SK-N-SH (cell line): Measurements from ENCODE around the gene TOLLIP. TPM values are rescaled to one million over a fixed set of nuclear protein-coding genes. Genes with fewer than 3 reads are reported as not detected.
A peak's percentile ranks its signal among the peaks of the same experiment; 100 is the strongest.

Experiments
- CTCF ChIA-PET: fragments of 300-600, 350-600 bp; formaldehyde crosslinking; extraction: SDS; loops from one replicate; lab custom pipeline; 2021; lab: Yijun Ruan, JAX
- POLR2A ChIA-PET: fragments of 350-600 bp; sonication (Branson Sonifier 250); formaldehyde crosslinking; extraction: SDS; loops from one replicate; lab custom pipeline; 2020; ENCODE audit warnings: antibody characterized with exemption, inconsistent platforms; lab: Yijun Ruan, JAX
- DNase-seq: peaks from one replicate; pipeline ENCODE4 v3.0.0; 2012
- H2AFZ ChIP-seq: fragments of 200-600 bp; sonication (generic); 2 replicates; pipeline ENCODE4 v1.8.1; 2016; ENCODE audit warnings: antibody characterized with exemption, mild to moderate bottlenecking, low read depth
- H3F3A ChIP-seq: fragments of 200-600 bp; sonication (generic); replicated peaks from 2 replicates; pipeline ENCODE3; 2016; ENCODE audit warnings: antibody characterized with exemption, mild to moderate bottlenecking; ENCODE audit not compliant: insufficient read depth
- H3K27ac ChIP-seq, 2 experiments: fragments of 200-500 bp in 1 of 2; fragments of 200-600 bp in 1 of 2; sonication (Bioruptor generic) in 1 of 2; sonication (generic), shearing (Covaris generic) in 1 of 2; 2 replicates each; pipeline versions ENCODE4 v1.5.1 to v1.6.1; 2014 to 2016; ENCODE audit warnings: low read depth in 2 of 2, inconsistent platforms in 1 of 2, low read length in 1 of 2, mild to moderate bottlenecking in 1 of 2, mixed read lengths in 1 of 2
- H3K27me3 ChIP-seq: fragments of 200-600 bp; sonication (generic), shearing (Covaris generic); 2 replicates; pipeline ENCODE4 v1.6.1; 2016; ENCODE audit warnings: mixed run types; ENCODE audit not compliant: insufficient read depth
- H3K36me3 ChIP-seq, 2 experiments: fragments of 200-500 bp in 1 of 2; fragments of 200-600 bp in 1 of 2; sonication (Bioruptor generic) in 1 of 2; sonication (generic) in 1 of 2; replicated peaks in 1 of 2; 2 replicates each; pipeline versions ENCODE3 to v1.5.1; 2014 to 2016; ENCODE audit warnings: low read length in 1 of 2, mild to moderate bottlenecking in 1 of 2; ENCODE audit not compliant: insufficient read depth in 2 of 2, control insufficient read depth in 1 of 2
- H3K4me1 ChIP-seq, 2 experiments: fragments of 200-500 bp in 1 of 2; fragments of 200-600 bp in 1 of 2; sonication (Bioruptor generic) in 1 of 2; sonication (generic), shearing (Covaris generic) in 1 of 2; 2 replicates each; pipeline versions ENCODE4 v1.5.1 to v1.6.1; 2014 to 2016; ENCODE audit warnings: low read depth in 1 of 2, low read length in 1 of 2, mixed run types in 1 of 2; ENCODE audit not compliant: insufficient read depth in 2 of 2, control insufficient read depth in 1 of 2
- H3K4me2 ChIP-seq: fragments of 200-600 bp; sonication (generic), shearing (Covaris generic); 2 replicates; pipeline ENCODE4 v1.6.1; 2017; ENCODE audit warnings: mixed run types
- H3K4me3 ChIP-seq, 2 experiments: fragments of 200-500 bp in 1 of 2; fragments of 200-600 bp in 1 of 2; sonication (Bioruptor generic) in 1 of 2; sonication (generic), shearing (Covaris generic) in 1 of 2; 2 replicates each; pipeline versions ENCODE4 v1.5.1 to v1.8.1; 2014 to 2016; ENCODE audit warnings: low read depth in 2 of 2, inconsistent platforms in 1 of 2, low read length in 1 of 2, mild to moderate bottlenecking in 1 of 2, mixed read lengths in 1 of 2, moderate library complexity in 1 of 2
- H3K79me2 ChIP-seq: fragments of 200-600 bp; sonication (generic); 2 replicates; pipeline ENCODE4 v1.8.1; 2017; ENCODE audit warnings: mild to moderate bottlenecking; ENCODE audit not compliant: insufficient read depth
- H3K9ac ChIP-seq: fragments of 200-600 bp; sonication (generic); 2 replicates; pipeline ENCODE4 v1.6.1; 2017; ENCODE audit warnings: mixed run types
- H3K9me2 ChIP-seq: fragments of 200-600 bp; sonication (generic); 2 replicates; pipeline ENCODE4 v1.6.1; 2017; ENCODE audit warnings: mixed run types
- H3K9me3 ChIP-seq: fragments of 200-600 bp; sonication (generic); 2 replicates; pipeline ENCODE4 v1.6.1; 2017; ENCODE audit warnings: mixed run types, mild to moderate bottlenecking, moderate library complexity
- H4K20me1 ChIP-seq: fragments of 200-600 bp; sonication (generic); 2 replicates; pipeline ENCODE4 v1.6.1; 2017; ENCODE audit warnings: mild to moderate bottlenecking, mixed run types; ENCODE audit not compliant: insufficient read depth
- CHD2 ChIP-seq: fragments of 150-350 bp; IDR thresholded peaks from 2 replicates; pipeline ENCODE4 v1.6.1; 2018; ENCODE audit warnings: low read length; ENCODE audit not compliant: partially characterized antibody
- EP300 ChIP-seq, 2 experiments: IDR thresholded peaks; 2 replicates each; pipeline versions ENCODE4 v1.4.0 to v1.6.1; 2012; ENCODE audit warnings: borderline replicate concordance in 1 of 2, low read depth in 1 of 2, low read length in 1 of 2
- EZH2phosphoT487 ChIP-seq: fragments of 200-600 bp; sonication (generic); IDR thresholded peaks from 2 replicates; pipeline ENCODE4 v1.6.1; 2017; ENCODE audit warnings: low read depth, mixed run types, mild to moderate bottlenecking, antibody characterized with exemption, moderate library complexity, borderline replicate concordance
- FOSL2 ChIP-seq: IDR thresholded peaks from 2 replicates; pipeline ENCODE4 v1.4.0; 2012; ENCODE audit warnings: low read depth, mild to moderate bottlenecking, moderate library complexity, borderline replicate concordance
- FOXJ3 ChIP-seq: sonication (generic); formaldehyde crosslinking; IDR thresholded peaks from 2 replicates; pipeline ENCODE4 v1.5.1; 2020; ENCODE audit warnings: mild to moderate bottlenecking, missing genetic modification reagents
- FOXM1 ChIP-seq: IDR thresholded peaks from 2 replicates; pipeline ENCODE4 v1.4.0; 2012; ENCODE audit warnings: low read depth, mild to moderate bottlenecking
- GABPA ChIP-seq: IDR thresholded peaks from 2 replicates; pipeline ENCODE4 v1.4.0; 2012; ENCODE audit warnings: low read depth, mild to moderate bottlenecking
- NFIC ChIP-seq: IDR thresholded peaks from 2 replicates; pipeline ENCODE4 v1.4.0; 2012; ENCODE audit warnings: borderline replicate concordance
- NRF1 ChIP-seq: IDR thresholded peaks from 2 replicates; pipeline ENCODE4 v1.6.1; 2012; ENCODE audit warnings: low read depth, mild to moderate bottlenecking, low read length
- PBX3 ChIP-seq: IDR thresholded peaks from 2 replicates; pipeline ENCODE4; 2012
- POLR2AphosphoS5 ChIP-seq: IDR thresholded peaks from 2 replicates; pipeline ENCODE4 v1.6.1; 2012; ENCODE audit warnings: low read depth, low read length
- RAD21 ChIP-seq: IDR thresholded peaks from 2 replicates; pipeline ENCODE4 v1.6.1; 2012; ENCODE audit warnings: mild to moderate bottlenecking, low read length
- SIN3A ChIP-seq: IDR thresholded peaks from 2 replicates; pipeline ENCODE4 v1.6.1; 2012; ENCODE audit warnings: low read depth, mild to moderate bottlenecking, low read length, moderate library complexity, borderline replicate concordance
- SMC3 ChIP-seq: IDR thresholded peaks from 2 replicates; pipeline ENCODE4 v1.6.1; 2012; ENCODE audit warnings: low read depth, low read length, improper control_type of control experiment
- TCF12 ChIP-seq: IDR thresholded peaks from 2 replicates; pipeline ENCODE4 v1.4.0; 2012
- TEAD4 ChIP-seq: IDR thresholded peaks from 2 replicates; pipeline ENCODE4 v1.4.0; 2012; ENCODE audit warnings: mild to moderate bottlenecking, borderline replicate concordance; ENCODE audit not compliant: insufficient read depth
- WGBS: methylation state at CpG from one replicate; pipeline ENCODE4 v1.1.6; 2017; ENCODE audit warnings: low lambda C conversion rate; 5-methylcytosine and 5-hydroxymethylcytosine counted together
- polyA plus RNA-seq, 3 experiments: library from polyadenylated mRNA; depleted of rRNA; stranded (reverse); fragments of >200 nt; gene quantifications; 2 replicates each; pipeline ENCODE4 v1.2.3, GENCODE V29; 2012
- TF ChIP-seq, protein P1 (sequence below): fragments of 200-600 bp; sonication (generic); IDR thresholded peaks from 2 replicates; pipeline ENCODE4 v1.6.1; 2017; ENCODE audit warnings: antibody characterized with exemption, mild to moderate bottlenecking, moderate library complexity
- TF ChIP-seq, protein P2 (sequence below): IDR thresholded peaks from 2 replicates; pipeline ENCODE4 v1.4.0; 2012; ENCODE audit warnings: low read depth, borderline replicate concordance
- TF ChIP-seq, protein P3 (sequence below): fragments of 150-350 bp; IDR thresholded peaks from 2 replicates; pipeline ENCODE4 v1.6.1; 2016; ENCODE audit warnings: mild to moderate bottlenecking, low read depth, low read length
- TF ChIP-seq, protein P4 (sequence below): IDR thresholded peaks from 2 replicates; pipeline ENCODE4 v1.4.0; 2012; ENCODE audit warnings: low read depth

The TOLLIP gene
- polyA plus RNA-seq, 1 of the 3 experiments (the other 2 are of a cell fraction), result 55.4 TPM

DNA sequence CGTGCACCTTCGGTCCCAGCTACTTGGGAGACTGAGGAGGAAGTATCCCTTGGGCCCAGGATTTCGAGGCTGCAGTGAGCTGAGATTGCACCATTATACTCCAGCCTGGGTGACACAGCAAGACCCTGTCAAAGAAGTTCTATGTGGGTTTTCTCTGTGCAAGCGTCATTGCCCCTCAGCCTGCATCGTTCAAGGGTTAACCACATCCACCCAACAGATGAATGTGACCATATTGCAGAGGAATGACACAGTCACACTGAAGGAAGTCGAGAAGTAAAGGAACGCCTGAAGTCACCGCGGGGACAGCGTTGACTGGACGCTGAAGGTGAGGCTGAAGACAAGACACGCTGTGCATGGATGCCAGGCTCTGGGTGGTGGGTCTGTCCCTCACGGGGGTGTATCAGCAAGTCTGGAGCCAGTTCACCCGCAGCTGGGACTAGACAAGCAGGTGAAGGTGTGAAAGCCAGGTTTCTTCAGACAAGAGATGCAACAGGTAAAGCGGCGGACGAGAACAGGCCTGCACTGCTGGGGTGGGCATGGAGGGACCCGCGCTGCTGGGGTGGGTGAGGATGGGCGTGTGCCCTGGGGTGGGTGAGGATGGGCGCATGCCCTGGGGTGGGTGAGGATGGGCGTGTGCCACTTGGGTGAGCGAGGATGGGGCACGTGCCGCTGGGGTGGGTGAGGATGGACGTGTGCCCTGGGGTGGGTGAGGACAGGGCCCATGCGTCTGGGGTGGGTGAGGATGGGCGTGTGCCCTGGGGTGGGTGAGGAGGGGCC lies 36.5 kb upstream of the TOLLIP start:
- Histone ChIP-seq H3K79me2 (no peaks in the 10 kb centered on the region), H3F3A (no peaks in the 10 kb centered on the region), H3K27me3 (no peaks in the 10 kb centered on the region), H3K9ac (no peak overlapping the region), H3K4me3 (no peak overlapping the region), H3K4me1 (no peaks in the 10 kb centered on the region; a peak in 1 of 4 replicates), H3K4me2 (no peak overlapping the region), H3K9me3 (no peaks in the 10 kb centered on the region), H3K36me3 (no peaks in the 10 kb centered on the region), H4K20me1 (no peaks in the 10 kb centered on the region), H3K27ac (no peak overlapping the region)
- WGBS, result 67% methylated on average over 25 of the region's 28 CpGs
- CTCF ChIA-PET, result no interaction called here
- peak; percentile 9 for DNase-seq
- TF ChIP-seq, protein P1, sequence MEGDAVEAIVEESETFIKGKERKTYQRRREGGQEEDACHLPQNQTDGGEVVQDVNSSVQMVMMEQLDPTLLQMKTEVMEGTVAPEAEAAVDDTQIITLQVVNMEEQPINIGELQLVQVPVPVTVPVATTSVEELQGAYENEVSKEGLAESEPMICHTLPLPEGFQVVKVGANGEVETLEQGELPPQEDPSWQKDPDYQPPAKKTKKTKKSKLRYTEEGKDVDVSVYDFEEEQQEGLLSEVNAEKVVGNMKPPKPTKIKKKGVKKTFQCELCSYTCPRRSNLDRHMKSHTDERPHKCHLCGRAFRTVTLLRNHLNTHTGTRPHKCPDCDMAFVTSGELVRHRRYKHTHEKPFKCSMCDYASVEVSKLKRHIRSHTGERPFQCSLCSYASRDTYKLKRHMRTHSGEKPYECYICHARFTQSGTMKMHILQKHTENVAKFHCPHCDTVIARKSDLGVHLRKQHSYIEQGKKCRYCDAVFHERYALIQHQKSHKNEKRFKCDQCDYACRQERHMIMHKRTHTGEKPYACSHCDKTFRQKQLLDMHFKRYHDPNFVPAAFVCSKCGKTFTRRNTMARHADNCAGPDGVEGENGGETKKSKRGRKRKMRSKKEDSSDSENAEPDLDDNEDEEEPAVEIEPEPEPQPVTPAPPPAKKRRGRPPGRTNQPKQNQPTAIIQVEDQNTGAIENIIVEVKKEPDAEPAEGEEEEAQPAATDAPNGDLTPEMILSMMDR, result no peak
- TF ChIP-seq EP300 (IDR thresholded peaks at IDR 0.05; ENCODE audit: borderline replicate concordance in 1 of 2, low read depth in 1 of 2, low read length in 1 of 2), result no peak
- no peak for TF ChIP-seq RAD21
- no peak for TF ChIP-seq PBX3
- no peak for TF ChIP-seq FOXJ3 (CRISPR knock-in tag)
- TF ChIP-seq NRF1, result no peak
- TF ChIP-seq, protein P2, sequence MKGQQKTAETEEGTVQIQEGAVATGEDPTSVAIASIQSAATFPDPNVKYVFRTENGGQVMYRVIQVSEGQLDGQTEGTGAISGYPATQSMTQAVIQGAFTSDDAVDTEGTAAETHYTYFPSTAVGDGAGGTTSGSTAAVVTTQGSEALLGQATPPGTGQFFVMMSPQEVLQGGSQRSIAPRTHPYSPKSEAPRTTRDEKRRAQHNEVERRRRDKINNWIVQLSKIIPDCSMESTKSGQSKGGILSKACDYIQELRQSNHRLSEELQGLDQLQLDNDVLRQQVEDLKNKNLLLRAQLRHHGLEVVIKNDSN, result no peak
- no peak for TF ChIP-seq FOSL2
- TF ChIP-seq NFIC, result no peak
- TF ChIP-seq SMC3, result no peak
- TF ChIP-seq, protein P3, sequence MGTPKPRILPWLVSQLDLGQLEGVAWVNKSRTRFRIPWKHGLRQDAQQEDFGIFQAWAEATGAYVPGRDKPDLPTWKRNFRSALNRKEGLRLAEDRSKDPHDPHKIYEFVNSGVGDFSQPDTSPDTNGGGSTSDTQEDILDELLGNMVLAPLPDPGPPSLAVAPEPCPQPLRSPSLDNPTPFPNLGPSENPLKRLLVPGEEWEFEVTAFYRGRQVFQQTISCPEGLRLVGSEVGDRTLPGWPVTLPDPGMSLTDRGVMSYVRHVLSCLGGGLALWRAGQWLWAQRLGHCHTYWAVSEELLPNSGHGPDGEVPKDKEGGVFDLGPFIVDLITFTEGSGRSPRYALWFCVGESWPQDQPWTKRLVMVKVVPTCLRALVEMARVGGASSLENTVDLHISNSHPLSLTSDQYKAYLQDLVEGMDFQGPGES, result no peak
- no peak for TF ChIP-seq GABPA
- no peak for TF ChIP-seq TEAD4
- TF ChIP-seq POLR2AphosphoS5, result no peak
- no peak for TF ChIP-seq TCF12
- TF ChIP-seq SIN3A, result no peak
- TF ChIP-seq CHD2, result no peak
- TF ChIP-seq, protein P4, sequence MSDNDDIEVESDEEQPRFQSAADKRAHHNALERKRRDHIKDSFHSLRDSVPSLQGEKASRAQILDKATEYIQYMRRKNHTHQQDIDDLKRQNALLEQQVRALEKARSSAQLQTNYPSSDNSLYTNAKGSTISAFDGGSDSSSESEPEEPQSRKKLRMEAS, result no peak
- TF ChIP-seq EZH2phosphoT487, result no peak
- no peak for TF ChIP-seq FOXM1
- TF ChIP-seq, all 33 proteins: peak for 0
- POLR2A ChIA-PET, result no interaction called here
- H3K9me2 ChIP-seq, result no peaks in the 10 kb centered on the region
- no peak overlapping the region for H2AFZ ChIP-seq
